Activated CD8-positive, alpha-beta memory T cell treated with anti-CD3 and anti-CD28 coated beads, Interleukin-2, amount 10 ng/mL, durations not matched to agents 7 days and 5 days (primary cell): Measurements from ENCODE around the gene CSMD2. TPM values are rescaled to one million over a fixed set of nuclear protein-coding genes. Genes with fewer than 3 reads are reported as not detected.

Source experiments
- ATAC-seq: fragments of 150-1000 bp; cut with Tn5 transposase; one replicate; pipeline ENCODE4 v1.10.0; 2021; ENCODE audit warnings: moderate library complexity
- CTCF ChIA-PET: fragments of 350-600 bp; sonication (Branson Sonifier 250); formaldehyde crosslinking; loops from one replicate; lab custom pipeline; 2021; ENCODE audit warnings: antibody characterized with exemption; lab: Charles Lee
- DNase-seq: peaks from one replicate; pipeline ENCODE4 v3.0.0-alpha.2; 2020
- H3K27ac Mint-ChIP-seq: one replicate; pipeline ENCODE4 v1.8.0; 2021; ENCODE audit warnings: mild to moderate bottlenecking, mixed read lengths
- H3K27me3 Mint-ChIP-seq: one replicate; pipeline ENCODE4 v1.8.0; 2021; ENCODE audit warnings: mixed read lengths
- H3K36me3 Mint-ChIP-seq: one replicate; pipeline ENCODE4 v1.8.0; 2021; ENCODE audit warnings: mild to moderate bottlenecking, mixed read lengths
- H3K4me1 Mint-ChIP-seq: one replicate; pipeline ENCODE4 v1.8.0; 2021; ENCODE audit warnings: mixed read lengths
- H3K4me3 Mint-ChIP-seq: one replicate; pipeline ENCODE4 v1.8.0; 2021; ENCODE audit warnings: mild to moderate bottlenecking, moderate library complexity, mixed read lengths
- H3K9me3 Mint-ChIP-seq: one replicate; pipeline ENCODE4 v1.8.0; 2022; ENCODE audit warnings: low read depth, mixed read lengths
- total RNA-seq, 2 experiments: library from RNA; stranded (reverse); gene quantifications; one replicate each; pipeline ENCODE4 v1.2.3, GENCODE V29; 2021

The CSMD2 gene
- total RNA-seq, 2 experiments from 2014 or later, result not detected

GRCh38 chr1:34013958-34014737, 150.9 kb downstream of the CSMD2 start:
- DNase-seq (no peak), ATAC-seq (no peak)
- CTCF ChIA-PET, result interaction anchor here (1.1 to 1.3 kb wide), 3 partner anchors 15 to 381 kb away, joined by 3 read pairs; no protein-coding TSS in a partner anchor
- Mint-ChIP-seq H3K4me3 (no peak overlapping the region), H3K36me3 (no peaks in the 10 kb centered on the region), H3K9me3 (no peaks in the 10 kb centered on the region), H3K27me3 (peaks cover 4% of the 10 kb centered on the region), H3K4me1 (no peaks in the 10 kb centered on the region), H3K27ac (no peak overlapping the region)

GRCh38 chr1:34013136-34013535, 151.9 kb downstream of the CSMD2 start:
- Mint-ChIP-seq H3K4me3 (no peak overlapping the region), H3K27ac (no peak overlapping the region), H3K9me3 (no peaks in the 10 kb centered on the region), H3K27me3 (peaks cover 3% of the 10 kb centered on the region), H3K4me1 (no peaks in the 10 kb centered on the region), H3K36me3 (no peaks in the 10 kb centered on the region)
- ATAC-seq (no peak), DNase-seq (no peak)
- CTCF ChIA-PET, result interaction anchor here (1.2 to 1.3 kb wide), 2 partner anchors 16 to 380 kb away, joined by 3 read pairs; no protein-coding TSS in a partner anchor

- no peak overlapping the region for H3K27ac Mint-ChIP-seq
- DNase-seq (no peak), ATAC-seq (no peak)
- H3K9me3 Mint-ChIP-seq, result no peaks in the 10 kb centered on the region
- no peaks in the 10 kb centered on the region for H3K4me1 Mint-ChIP-seq
- no peak overlapping the region for H3K4me3 Mint-ChIP-seq
- no peaks in the 10 kb centered on the region for H3K27me3 Mint-ChIP-seq
- CTCF ChIA-PET, result interaction anchor here (0.6 kb wide), 1 partner anchor 103 kb away, joined by 3 read pairs; no protein-coding TSS in a partner anchor
- no peaks in the 10 kb centered on the region for H3K36me3 Mint-ChIP-seq
Measured at GRCh38 chr1:34009340-34009985, 155.6 kb downstream of the CSMD2 start.

- DNase-seq (no peak), ATAC-seq (no peak)
- H3K4me3 Mint-ChIP-seq, result no peak overlapping the region
- CTCF ChIA-PET, result no interaction called here
- no peaks in the 10 kb centered on the region for H3K36me3 Mint-ChIP-seq
- no peak overlapping the region for H3K27ac Mint-ChIP-seq
- no peaks in the 10 kb centered on the region for H3K27me3 Mint-ChIP-seq
- no peaks in the 10 kb centered on the region for H3K4me1 Mint-ChIP-seq
- no peaks in the 10 kb centered on the region for H3K9me3 Mint-ChIP-seq
Measured at GRCh38 chr1:34007760-34008159, 157.3 kb downstream of the CSMD2 start.

GRCh38 chr1:34005309-34005708, 159.7 kb downstream of the CSMD2 start:
- Mint-ChIP-seq H3K27me3 (peaks cover 3% of the 10 kb centered on the region), H3K4me3 (no peak overlapping the region), H3K27ac (no peak overlapping the region), H3K36me3 (no peaks in the 10 kb centered on the region), H3K4me1 (no peaks in the 10 kb centered on the region), H3K9me3 (no peaks in the 10 kb centered on the region)
- DNase-seq, result no peak
- CTCF ChIA-PET, result no interaction called here
- no peak for ATAC-seq

GRCh38 chr1:34002810-34003209, 162.2 kb downstream of the CSMD2 start:
- peaks cover 9% of the 10 kb centered on the region for H3K27me3 Mint-ChIP-seq
- no peak overlapping the region for H3K27ac Mint-ChIP-seq
- H3K4me1 Mint-ChIP-seq, result no peaks in the 10 kb centered on the region
- DNase-seq (no peak), ATAC-seq (no peak)
- CTCF ChIA-PET, result no interaction called here
- H3K4me3 Mint-ChIP-seq, result no peak overlapping the region
- no peaks in the 10 kb centered on the region for H3K36me3 Mint-ChIP-seq
- H3K9me3 Mint-ChIP-seq, result no peaks in the 10 kb centered on the region

- no peak overlapping the region for H3K4me3 Mint-ChIP-seq
- no peak for DNase-seq
- no peak for ATAC-seq
- peaks cover 9% of the 10 kb centered on the region for H3K27me3 Mint-ChIP-seq
- H3K9me3 Mint-ChIP-seq, result no peaks in the 10 kb centered on the region
- no peak overlapping the region for H3K27ac Mint-ChIP-seq
- CTCF ChIA-PET, result no interaction called here
- no peaks in the 10 kb centered on the region for H3K36me3 Mint-ChIP-seq
- H3K4me1 Mint-ChIP-seq, result no peaks in the 10 kb centered on the region
Measured at GRCh38 chr1:33997127-33998036, 167.6 kb downstream of the CSMD2 start.

- ATAC-seq (no peak), DNase-seq (no peak)
- Mint-ChIP-seq H3K27me3 (peaks cover 9% of the 10 kb centered on the region), H3K4me1 (no peaks in the 10 kb centered on the region), H3K27ac (no peak overlapping the region), H3K36me3 (no peaks in the 10 kb centered on the region), H3K9me3 (no peaks in the 10 kb centered on the region), H3K4me3 (no peak overlapping the region)
- CTCF ChIA-PET, result no interaction called here
Measured at GRCh38 chr1:33996281-33996680, 168.7 kb downstream of the CSMD2 start.

- Mint-ChIP-seq H3K27me3 (no peaks in the 10 kb centered on the region), H3K27ac (no peak overlapping the region), H3K9me3 (no peaks in the 10 kb centered on the region), H3K4me1 (no peaks in the 10 kb centered on the region), H3K36me3 (no peaks in the 10 kb centered on the region), H3K4me3 (no peak overlapping the region)
- DNase-seq, result no peak
- CTCF ChIA-PET, result no interaction called here
- ATAC-seq, result no peak
Measured at GRCh38 chr1:33993301-33993700, 171.7 kb downstream of the CSMD2 start.

GRCh38 chr1:33990281-33990680, 174.7 kb downstream of the CSMD2 start:
- Mint-ChIP-seq H3K4me1 (no peaks in the 10 kb centered on the region), H3K9me3 (no peaks in the 10 kb centered on the region), H3K27me3 (no peaks in the 10 kb centered on the region), H3K4me3 (no peak overlapping the region), H3K36me3 (no peaks in the 10 kb centered on the region), H3K27ac (no peak overlapping the region)
- CTCF ChIA-PET, result no interaction called here
- ATAC-seq (no peak), DNase-seq (no peak)

GRCh38 chr1:33988161-33988560, 176.9 kb downstream of the CSMD2 start:
- Mint-ChIP-seq H3K36me3 (no peaks in the 10 kb centered on the region), H3K27ac (no peak overlapping the region), H3K9me3 (no peaks in the 10 kb centered on the region), H3K4me1 (no peaks in the 10 kb centered on the region), H3K4me3 (no peak overlapping the region), H3K27me3 (no peaks in the 10 kb centered on the region)
- DNase-seq (no peak), ATAC-seq (no peak)
- CTCF ChIA-PET, result no interaction called here

GRCh38 chr1:33986390-33987095, 178.5 kb downstream of the CSMD2 start:
- no peaks in the 10 kb centered on the region for H3K9me3 Mint-ChIP-seq
- no peaks in the 10 kb centered on the region for H3K27me3 Mint-ChIP-seq
- H3K36me3 Mint-ChIP-seq, result no peaks in the 10 kb centered on the region
- H3K27ac Mint-ChIP-seq, result no peak overlapping the region
- H3K4me1 Mint-ChIP-seq, result no peaks in the 10 kb centered on the region
- DNase-seq (no peak), ATAC-seq (no peak)
- CTCF ChIA-PET, result no interaction called here
- H3K4me3 Mint-ChIP-seq, result no peak overlapping the region

GRCh38 chr1:33985656-33986055, 179.4 kb downstream of the CSMD2 start:
- no peak for DNase-seq
- Mint-ChIP-seq H3K36me3 (no peaks in the 10 kb centered on the region), H3K4me3 (no peak overlapping the region), H3K9me3 (no peaks in the 10 kb centered on the region), H3K4me1 (no peaks in the 10 kb centered on the region), H3K27me3 (no peaks in the 10 kb centered on the region), H3K27ac (no peak overlapping the region)
- no peak for ATAC-seq
- CTCF ChIA-PET, result no interaction called here
